ENCODE data around the gene ARL14EPL.

ARL14EPL gene

GRCh38 chr5:115995351-115995750, 36.9 kb upstream of the ARL14EPL start:
- ChIA-PET CTCF (interaction anchor here (0.6 kb wide), 1 partner anchor 1664 kb away, joined by 3 read pairs; no protein-coding TSS in a partner anchor), POLR2A (ENCODE audit: low non-redundant PET) (no interaction called here)
- H3K27ac ChIP-seq: no peak overlapping the region
- no peak for DNase-seq (ENCODE audit: low spot score)
- TF ChIP-seq CTCF (conservative IDR thresholded peaks at IDR 0.05; ENCODE audit: low read depth): no peak

GRCh38 chr5:116002116-116002906, 30.0 kb upstream of the ARL14EPL start:
- ChIA-PET POLR2A (ENCODE audit: low non-redundant PET) (no interaction called here), CTCF (no interaction called here)
- DNase-seq (ENCODE audit: low spot score): no peak
- no peak overlapping the region for H3K27ac ChIP-seq
- TF ChIP-seq CTCF (conservative IDR thresholded peaks at IDR 0.05; ENCODE audit: low read depth): no peak

GRCh38 chr5:116004248-116004647, 28.0 kb upstream of the ARL14EPL start:
- no peak for DNase-seq (ENCODE audit: low spot score)

GRCh38 chr5:116009806-116010205, 22.5 kb upstream of the ARL14EPL start:
- no peak overlapping the region for H3K27ac ChIP-seq
- no peak for DNase-seq (ENCODE audit: low spot score)
- ChIA-PET CTCF (no interaction called here), POLR2A (ENCODE audit: low non-redundant PET) (no interaction called here)
- TF ChIP-seq CTCF (conservative IDR thresholded peaks at IDR 0.05; ENCODE audit: low read depth): no peak

More at GRCh38 chr5:116004248-116004647, 28.0 kb upstream of the ARL14EPL start:
- no peak for TF ChIP-seq CTCF (conservative IDR thresholded peaks at IDR 0.05; ENCODE audit: low read depth)
- H3K27ac ChIP-seq: no peak overlapping the region
- ChIA-PET POLR2A (ENCODE audit: low non-redundant PET) (no interaction called here), CTCF (interaction anchor here (0.7 kb wide), 1 partner anchor 36 kb away, joined by 3 read pairs; no protein-coding TSS in a partner anchor)

- POLR2A ChIA-PET (ENCODE audit: low non-redundant PET): no interaction called here
- no peak overlapping the region for H3K27ac ChIP-seq
- DNase-seq (ENCODE audit: low spot score): no peak
- CTCF ChIA-PET: no interaction called here
- no peak for TF ChIP-seq CTCF (conservative IDR thresholded peaks at IDR 0.05; ENCODE audit: low read depth)
Observed at GRCh38 chr5:116011046-116011445, 21.2 kb upstream of the ARL14EPL start.

- CTCF ChIA-PET: no interaction called here
Observed at GRCh38 chr5:116013207-116013785, 19.0 kb upstream of the ARL14EPL start.

More at GRCh38 chr5:116013207-116013785, 19.0 kb upstream of the ARL14EPL start:
- POLR2A ChIA-PET (ENCODE audit: low non-redundant PET): no interaction called here
- no peak for TF ChIP-seq CTCF (conservative IDR thresholded peaks at IDR 0.05; ENCODE audit: low read depth)
- DNase-seq (ENCODE audit: low spot score): no peak
- no peak overlapping the region for H3K27ac ChIP-seq

Data from RWPE1 (cell line).